WTC11 (cell line): Measurements from ENCODE around the gene GLE1. TPM values are rescaled to one million over a fixed set of nuclear protein-coding genes. Genes with fewer than 3 reads are reported as not detected.

Source experiments
- ATAC-seq: fragments of 200-7000 bp; cut with Tn5 transposase; 2 replicates; pipeline ENCODE4 v1.10.0; 2021; ENCODE audit warnings: mild to moderate bottlenecking, moderate library complexity
- CTCF ChIA-PET: fragments of 300-600 bp; sonication (Branson Sonifier 250); formaldehyde crosslinking; loops from one replicate; lab custom pipeline; 2021; ENCODE audit warnings: antibody characterized with exemption; lab: Charles Lee
- POLR2A ChIA-PET: fragments of 350-600 bp; sonication (Branson Sonifier 250); formaldehyde crosslinking; loops from one replicate; lab custom pipeline; 2021; ENCODE audit warnings: antibody characterized with exemption; lab: Charles Lee
- DNase-seq: peaks from one replicate; pipeline ENCODE4 v3.0.0; 2021; ENCODE audit warnings: low spot score
- H3K27ac Mint-ChIP-seq: 2 replicates; pipeline ENCODE4 v1.8.0; 2021; ENCODE audit warnings: mixed read lengths
- H3K27me3 Mint-ChIP-seq: 2 replicates; pipeline ENCODE4 v1.8.0; 2021; ENCODE audit warnings: low read depth, mild to moderate bottlenecking, moderate library complexity, mixed read lengths
- H3K36me3 Mint-ChIP-seq: 2 replicates; pipeline ENCODE4 v1.8.0; 2021; ENCODE audit warnings: mixed read lengths
- H3K4me1 Mint-ChIP-seq: 2 replicates; pipeline ENCODE4 v1.8.0; 2022; ENCODE audit warnings: mixed read lengths
- H3K4me3 Mint-ChIP-seq: 2 replicates; pipeline ENCODE4 v1.8.0; 2021; ENCODE audit warnings: mild to moderate bottlenecking, moderate library complexity, mixed read lengths
- H3K9me3 Mint-ChIP-seq: 2 replicates; pipeline ENCODE4 v1.8.0; 2021; ENCODE audit warnings: mixed read lengths
- CBFB ChIP-seq: sonication (generic); formaldehyde crosslinking; IDR thresholded peaks from 2 replicates; pipeline ENCODE4 v1.8.1; 2022; ENCODE audit warnings: mild to moderate bottlenecking, low read depth, missing genetic modification reagents
- EMX1 ChIP-seq: fragments of 250-450 bp; sonication (Bioruptor Pico); IDR thresholded peaks from 2 replicates; pipeline ENCODE4 v1.8.0; 2021; ENCODE audit warnings: mild to moderate bottlenecking
- FOXJ3 ChIP-seq: sonication (generic); formaldehyde crosslinking; IDR thresholded peaks from 2 replicates; pipeline ENCODE4 v1.9.0; 2021; ENCODE audit warnings: missing genetic modification reagents, mild to moderate bottlenecking, borderline replicate concordance
- FOXK1 ChIP-seq: sonication (generic); formaldehyde crosslinking; IDR thresholded peaks from 2 replicates; pipeline ENCODE4 v1.8.0; 2022; ENCODE audit warnings: mild to moderate bottlenecking, moderate library complexity, missing genetic modification reagents
- GRHL2 ChIP-seq: fragments of 250-450 bp; sonication (Bioruptor Pico); IDR thresholded peaks from 2 replicates; pipeline ENCODE4 v1.8.0; 2022; ENCODE audit warnings: mild to moderate bottlenecking, moderate library complexity; ENCODE audit not compliant: insufficient replicate concordance, severe bottlenecking
- GTF2I ChIP-seq: fragments of 250-450 bp; sonication (Bioruptor Pico); conservative IDR thresholded peaks from 2 replicates; pipeline ENCODE4 v1.4.0; 2021; ENCODE audit warnings: mild to moderate bottlenecking
- HMGA2 ChIP-seq: fragments of 250-450 bp; sonication (Bioruptor Pico); IDR thresholded peaks from 2 replicates; pipeline ENCODE4 v1.4.0; 2021; ENCODE audit warnings: mild to moderate bottlenecking, moderate library complexity
- JAZF1 ChIP-seq: fragments of 250-450 bp; sonication (Bioruptor Pico); IDR thresholded peaks from 2 replicates; pipeline ENCODE4 v1.9.0; 2021; ENCODE audit warnings: moderate library complexity, mild to moderate bottlenecking, inconsistent platforms
- OVOL2 ChIP-seq: fragments of 250-450 bp; sonication (Bioruptor Pico); IDR thresholded peaks from 2 replicates; pipeline ENCODE4 v1.9.0; 2021; ENCODE audit warnings: mild to moderate bottlenecking, borderline replicate concordance
- TEAD1 ChIP-seq: sonication (generic); formaldehyde crosslinking; IDR thresholded peaks from 2 replicates; pipeline ENCODE4 v1.8.0; 2022; ENCODE audit warnings: mild to moderate bottlenecking, missing genetic modification reagents
- total RNA-seq: library from RNA; stranded (reverse); gene quantifications from 3 replicates; pipeline ENCODE4 v1.2.3, GENCODE V29; 2021
- TF ChIP-seq, protein P1 (sequence below): fragments of 200-600 bp; IDR thresholded peaks from 2 replicates; pipeline ENCODE4 v1.8.0; 2022; ENCODE audit warnings: antibody characterized with exemption
- TF ChIP-seq, protein P2 (sequence below): sonication (generic); formaldehyde crosslinking; IDR thresholded peaks from 2 replicates; pipeline ENCODE4 v1.8.1; 2022; ENCODE audit warnings: low read depth, missing genetic modification reagents, borderline replicate concordance
- TF ChIP-seq, protein P3 (sequence below): sonication (generic); formaldehyde crosslinking; IDR thresholded peaks from 2 replicates; pipeline ENCODE4 v1.8.1; 2022; ENCODE audit warnings: missing genetic modification reagents, borderline replicate concordance
- TF ChIP-seq, protein P4 (sequence below): fragments of 250-450 bp; sonication (Bioruptor Pico); conservative IDR thresholded peaks from 2 replicates; pipeline ENCODE4 v1.9.0; 2021; ENCODE audit warnings: mild to moderate bottlenecking
- TF ChIP-seq, protein P5 (sequence below): sonication (generic); formaldehyde crosslinking; IDR thresholded peaks from 2 replicates; pipeline ENCODE4 v1.8.0; 2022; ENCODE audit warnings: missing genetic modification reagents
- TF ChIP-seq, protein P6 (sequence below): sonication (generic); formaldehyde crosslinking; conservative IDR thresholded peaks from 2 replicates; pipeline ENCODE4 v1.8.1; 2022; ENCODE audit warnings: mild to moderate bottlenecking, missing genetic modification reagents
- TF ChIP-seq, protein P7 (sequence below): sonication (generic); formaldehyde crosslinking; IDR thresholded peaks from 2 replicates; pipeline ENCODE4 v1.8.0; 2023; ENCODE audit warnings: missing genetic modification reagents

Gene GLE1
- total RNA-seq, 1 experiment from 2014 or later = 19.7 TPM

DNA sequence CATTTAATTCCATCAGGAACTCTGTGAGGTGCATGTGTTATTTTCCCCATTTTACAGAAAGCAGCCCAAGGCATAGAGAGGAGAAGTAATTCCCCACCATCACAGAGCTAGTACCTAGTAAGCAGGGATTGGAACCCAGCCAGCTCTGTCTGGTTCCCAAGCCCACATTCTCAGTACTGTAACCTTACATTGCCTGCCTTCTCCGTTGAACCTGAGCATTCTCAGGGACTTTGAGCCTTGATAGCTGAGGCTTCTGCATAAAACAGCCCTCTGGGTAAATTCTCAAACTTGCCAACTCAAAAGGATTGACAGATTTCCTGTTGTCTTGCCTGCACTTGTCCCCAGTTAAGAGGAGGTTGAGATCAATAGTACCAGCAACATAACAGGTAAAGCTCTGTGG, 9.2 kb upstream of the GLE1 start:
- Mint-ChIP-seq H3K4me3 (no peak overlapping the region), H3K4me1 (no peaks in the 10 kb centered on the region), H3K27me3 (no peaks in the 10 kb centered on the region), H3K27ac (0 out of 2 replicates have a peak overlapping the region, but pooled peaks have one; percentile 26), H3K36me3 (peaks cover 32% of the 10 kb centered on the region), H3K9me3 (no peaks in the 10 kb centered on the region)
- ATAC-seq = no peak
- POLR2A ChIA-PET = no interaction called here
- no peak for TF ChIP-seq OVOL2 (CRISPR knock-in tag)
- DNase-seq = no peak
- CTCF ChIA-PET = interaction anchor here (1.0 to 2.5 kb wide), 4 partner anchors 10 to 200 kb away, joined by 3 to 12 read pairs (median 4); no protein-coding TSS in a partner anchor

DNA sequence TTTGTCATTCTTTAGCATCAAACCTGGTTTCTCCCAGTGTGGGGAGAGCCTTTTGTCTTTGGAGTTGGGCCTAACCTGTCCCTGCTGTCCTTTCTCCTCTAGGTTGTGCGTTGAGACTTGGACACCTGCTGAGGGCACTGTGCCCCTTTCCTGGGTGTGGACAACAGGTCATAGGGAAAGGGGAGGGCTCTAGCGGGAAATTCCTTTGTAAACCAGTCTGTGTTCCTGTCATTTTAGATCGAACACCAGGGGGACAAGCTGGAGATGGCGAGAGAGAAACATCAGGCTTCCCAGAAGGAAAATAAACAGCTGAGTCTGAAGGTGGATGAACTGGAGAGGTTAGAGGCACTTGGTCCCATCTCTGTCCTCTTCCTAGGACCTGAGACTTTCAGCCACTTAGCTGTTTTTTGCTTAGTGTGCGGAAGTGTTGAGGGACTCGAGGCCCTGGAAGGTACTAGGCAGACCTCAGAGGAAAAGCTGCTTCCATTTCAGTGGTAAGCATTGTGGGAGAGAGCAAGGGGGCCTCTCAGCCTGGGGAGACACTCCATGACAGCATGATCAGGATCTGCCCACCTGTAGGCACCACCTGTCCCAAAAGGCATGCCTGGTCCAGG, 8.6 kb upstream of the GLE1 start:
- peak overlapping the region; percentile 62; the same call in 1 of the 2 replicates for H3K27ac Mint-ChIP-seq
- DNase-seq (peak; percentile 20), ATAC-seq (peak; percentile 55)
- POLR2A ChIA-PET = interaction anchor here (0.6 kb wide), 1 partner anchor 53 kb away, joined by 4 read pairs; no protein-coding TSS in a partner anchor
- TF ChIP-seq, protein P1, sequence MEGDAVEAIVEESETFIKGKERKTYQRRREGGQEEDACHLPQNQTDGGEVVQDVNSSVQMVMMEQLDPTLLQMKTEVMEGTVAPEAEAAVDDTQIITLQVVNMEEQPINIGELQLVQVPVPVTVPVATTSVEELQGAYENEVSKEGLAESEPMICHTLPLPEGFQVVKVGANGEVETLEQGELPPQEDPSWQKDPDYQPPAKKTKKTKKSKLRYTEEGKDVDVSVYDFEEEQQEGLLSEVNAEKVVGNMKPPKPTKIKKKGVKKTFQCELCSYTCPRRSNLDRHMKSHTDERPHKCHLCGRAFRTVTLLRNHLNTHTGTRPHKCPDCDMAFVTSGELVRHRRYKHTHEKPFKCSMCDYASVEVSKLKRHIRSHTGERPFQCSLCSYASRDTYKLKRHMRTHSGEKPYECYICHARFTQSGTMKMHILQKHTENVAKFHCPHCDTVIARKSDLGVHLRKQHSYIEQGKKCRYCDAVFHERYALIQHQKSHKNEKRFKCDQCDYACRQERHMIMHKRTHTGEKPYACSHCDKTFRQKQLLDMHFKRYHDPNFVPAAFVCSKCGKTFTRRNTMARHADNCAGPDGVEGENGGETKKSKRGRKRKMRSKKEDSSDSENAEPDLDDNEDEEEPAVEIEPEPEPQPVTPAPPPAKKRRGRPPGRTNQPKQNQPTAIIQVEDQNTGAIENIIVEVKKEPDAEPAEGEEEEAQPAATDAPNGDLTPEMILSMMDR = no peak
- TF ChIP-seq, protein P2, sequence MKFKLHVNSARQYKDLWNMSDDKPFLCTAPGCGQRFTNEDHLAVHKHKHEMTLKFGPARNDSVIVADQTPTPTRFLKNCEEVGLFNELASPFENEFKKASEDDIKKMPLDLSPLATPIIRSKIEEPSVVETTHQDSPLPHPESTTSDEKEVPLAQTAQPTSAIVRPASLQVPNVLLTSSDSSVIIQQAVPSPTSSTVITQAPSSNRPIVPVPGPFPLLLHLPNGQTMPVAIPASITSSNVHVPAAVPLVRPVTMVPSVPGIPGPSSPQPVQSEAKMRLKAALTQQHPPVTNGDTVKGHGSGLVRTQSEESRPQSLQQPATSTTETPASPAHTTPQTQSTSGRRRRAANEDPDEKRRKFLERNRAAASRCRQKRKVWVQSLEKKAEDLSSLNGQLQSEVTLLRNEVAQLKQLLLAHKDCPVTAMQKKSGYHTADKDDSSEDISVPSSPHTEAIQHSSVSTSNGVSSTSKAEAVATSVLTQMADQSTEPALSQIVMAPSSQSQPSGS = no peak
- TF ChIP-seq, all 79 proteins: peak for 0
- Mint-ChIP-seq H3K4me1 (no peaks in the 10 kb centered on the region), H3K9me3 (no peaks in the 10 kb centered on the region), H3K36me3 (peaks cover 33% of the 10 kb centered on the region), H3K4me3 (no peak overlapping the region), H3K27me3 (no peaks in the 10 kb centered on the region)
- CTCF ChIA-PET = interaction anchor here (0.8 to 2.5 kb wide), 5 partner anchors 9 to 201 kb away, joined by 3 to 12 read pairs (median 4); partner anchors contain the start of gene GLE1

DNA sequence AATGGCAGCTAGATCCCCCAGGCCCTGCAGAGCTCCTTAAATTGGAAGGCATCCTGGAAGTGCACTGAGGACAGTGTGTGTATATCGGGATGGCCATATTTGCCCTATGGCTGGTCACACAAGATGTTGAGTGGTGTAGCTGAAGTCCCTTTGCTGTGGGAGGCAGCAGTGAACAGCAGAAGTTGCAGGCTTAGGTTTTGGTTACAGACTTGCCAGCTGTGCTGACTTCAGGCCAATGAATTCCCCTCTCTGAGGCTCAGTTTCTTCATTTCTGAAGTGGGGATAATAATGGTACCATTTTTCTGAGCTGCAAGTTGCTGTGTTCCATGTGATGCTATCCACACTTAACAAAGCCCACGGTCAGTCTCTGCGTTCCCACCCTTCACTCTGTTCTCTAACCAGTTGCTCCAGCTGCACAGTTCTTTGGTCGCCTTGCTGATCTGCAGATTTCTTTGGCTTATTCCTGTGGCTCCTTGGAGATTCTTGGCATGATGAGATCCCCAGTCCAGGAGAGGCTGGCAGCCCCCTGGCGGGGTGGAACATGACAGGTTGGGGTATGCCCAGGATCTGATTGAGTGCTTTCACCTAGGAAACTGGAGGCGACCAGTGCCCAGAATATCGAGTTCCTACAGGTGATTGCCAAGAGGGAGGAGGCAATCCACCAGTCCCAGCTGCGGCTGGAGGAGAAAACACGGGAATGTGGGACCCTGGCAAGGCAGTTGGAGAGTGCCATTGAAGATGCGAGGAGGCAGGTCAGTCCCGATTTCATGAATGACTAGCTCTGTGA, 6.5 kb upstream of the GLE1 start:
- H3K27ac Mint-ChIP-seq = no peak overlapping the region
- POLR2A ChIA-PET = no interaction called here
- H3K27me3 Mint-ChIP-seq = no peaks in the 10 kb centered on the region
- TF ChIP-seq EMX1 = no peak
- TF ChIP-seq FOXJ3 (CRISPR knock-in tag) = no peak
- TF ChIP-seq FOXK1 (CRISPR knock-in tag) = no peak
- TF ChIP-seq, protein P3, sequence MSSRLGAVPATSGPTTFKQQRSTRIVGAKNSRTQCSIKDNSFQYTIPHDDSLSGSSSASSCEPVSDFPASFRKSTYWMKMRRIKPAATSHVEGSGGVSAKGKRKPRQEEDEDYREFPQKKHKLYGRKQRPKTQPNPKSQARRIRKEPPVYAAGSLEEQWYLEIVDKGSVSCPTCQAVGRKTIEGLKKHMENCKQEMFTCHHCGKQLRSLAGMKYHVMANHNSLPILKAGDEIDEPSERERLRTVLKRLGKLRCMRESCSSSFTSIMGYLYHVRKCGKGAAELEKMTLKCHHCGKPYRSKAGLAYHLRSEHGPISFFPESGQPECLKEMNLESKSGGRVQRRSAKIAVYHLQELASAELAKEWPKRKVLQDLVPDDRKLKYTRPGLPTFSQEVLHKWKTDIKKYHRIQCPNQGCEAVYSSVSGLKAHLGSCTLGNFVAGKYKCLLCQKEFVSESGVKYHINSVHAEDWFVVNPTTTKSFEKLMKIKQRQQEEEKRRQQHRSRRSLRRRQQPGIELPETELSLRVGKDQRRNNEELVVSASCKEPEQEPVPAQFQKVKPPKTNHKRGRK = no peak
- no peak for TF ChIP-seq GRHL2 (CRISPR knock-in tag)
- TF ChIP-seq, protein P4, sequence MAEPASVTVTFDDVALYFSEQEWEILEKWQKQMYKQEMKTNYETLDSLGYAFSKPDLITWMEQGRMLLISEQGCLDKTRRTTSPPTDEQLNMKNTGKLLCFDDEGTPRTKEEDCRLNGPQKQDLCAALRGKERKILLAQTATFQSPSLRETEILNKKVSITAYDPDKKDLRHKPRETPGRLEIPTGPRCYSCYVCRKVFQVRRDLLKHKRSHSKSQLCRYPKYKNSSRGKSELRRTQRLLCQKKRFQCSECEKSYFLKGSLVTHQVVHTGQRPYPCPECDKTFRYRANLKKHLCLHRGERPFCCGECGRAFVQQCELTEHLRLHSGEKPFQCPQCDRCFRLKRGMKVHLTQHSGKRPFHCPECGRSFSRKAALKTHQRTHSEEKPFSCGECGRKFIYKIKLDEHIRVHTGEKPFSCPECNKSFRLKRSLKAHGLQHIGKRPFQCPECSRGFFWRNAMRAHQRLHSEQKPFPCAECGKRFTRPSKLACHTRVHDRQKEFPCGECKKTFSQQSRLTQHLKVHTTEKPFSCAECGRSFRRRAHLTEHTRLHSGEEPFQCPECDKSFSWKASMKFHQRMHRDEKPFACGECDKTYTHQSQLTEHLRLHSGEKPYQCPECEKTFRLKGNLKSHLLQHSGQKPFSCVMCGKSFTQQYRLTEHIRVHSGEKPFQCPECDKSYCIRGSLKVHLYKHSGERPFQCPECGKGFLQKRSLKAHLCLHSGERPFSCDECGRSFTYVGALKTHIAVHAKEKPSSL (CRISPR knock-in tag) = no peak
- no peak for TF ChIP-seq CBFB
- TF ChIP-seq GTF2I = no peak
- TF ChIP-seq, protein P5, sequence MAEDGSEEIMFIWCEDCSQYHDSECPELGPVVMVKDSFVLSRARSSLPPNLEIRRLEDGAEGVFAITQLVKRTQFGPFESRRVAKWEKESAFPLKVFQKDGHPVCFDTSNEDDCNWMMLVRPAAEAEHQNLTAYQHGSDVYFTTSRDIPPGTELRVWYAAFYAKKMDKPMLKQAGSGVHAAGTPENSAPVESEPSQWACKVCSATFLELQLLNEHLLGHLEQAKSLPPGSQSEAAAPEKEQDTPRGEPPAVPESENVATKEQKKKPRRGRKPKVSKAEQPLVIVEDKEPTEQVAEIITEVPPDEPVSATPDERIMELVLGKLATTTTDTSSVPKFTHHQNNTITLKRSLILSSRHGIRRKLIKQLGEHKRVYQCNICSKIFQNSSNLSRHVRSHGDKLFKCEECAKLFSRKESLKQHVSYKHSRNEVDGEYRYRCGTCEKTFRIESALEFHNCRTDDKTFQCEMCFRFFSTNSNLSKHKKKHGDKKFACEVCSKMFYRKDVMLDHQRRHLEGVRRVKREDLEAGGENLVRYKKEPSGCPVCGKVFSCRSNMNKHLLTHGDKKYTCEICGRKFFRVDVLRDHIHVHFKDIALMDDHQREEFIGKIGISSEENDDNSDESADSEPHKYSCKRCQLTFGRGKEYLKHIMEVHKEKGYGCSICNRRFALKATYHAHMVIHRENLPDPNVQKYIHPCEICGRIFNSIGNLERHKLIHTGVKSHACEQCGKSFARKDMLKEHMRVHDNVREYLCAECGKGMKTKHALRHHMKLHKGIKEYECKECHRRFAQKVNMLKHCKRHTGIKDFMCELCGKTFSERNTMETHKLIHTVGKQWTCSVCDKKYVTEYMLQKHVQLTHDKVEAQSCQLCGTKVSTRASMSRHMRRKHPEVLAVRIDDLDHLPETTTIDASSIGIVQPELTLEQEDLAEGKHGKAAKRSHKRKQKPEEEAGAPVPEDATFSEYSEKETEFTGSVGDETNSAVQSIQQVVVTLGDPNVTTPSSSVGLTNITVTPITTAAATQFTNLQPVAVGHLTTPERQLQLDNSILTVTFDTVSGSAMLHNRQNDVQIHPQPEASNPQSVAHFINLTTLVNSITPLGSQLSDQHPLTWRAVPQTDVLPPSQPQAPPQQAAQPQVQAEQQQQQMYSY (CRISPR knock-in tag) = no peak
- no peak for TF ChIP-seq HMGA2 (CRISPR knock-in tag)
- no peak for TF ChIP-seq JAZF1
- TF ChIP-seq, protein P6, sequence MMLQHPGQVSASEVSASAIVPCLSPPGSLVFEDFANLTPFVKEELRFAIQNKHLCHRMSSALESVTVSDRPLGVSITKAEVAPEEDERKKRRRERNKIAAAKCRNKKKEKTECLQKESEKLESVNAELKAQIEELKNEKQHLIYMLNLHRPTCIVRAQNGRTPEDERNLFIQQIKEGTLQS (CRISPR knock-in tag) = no peak
- TF ChIP-seq, protein P7, sequence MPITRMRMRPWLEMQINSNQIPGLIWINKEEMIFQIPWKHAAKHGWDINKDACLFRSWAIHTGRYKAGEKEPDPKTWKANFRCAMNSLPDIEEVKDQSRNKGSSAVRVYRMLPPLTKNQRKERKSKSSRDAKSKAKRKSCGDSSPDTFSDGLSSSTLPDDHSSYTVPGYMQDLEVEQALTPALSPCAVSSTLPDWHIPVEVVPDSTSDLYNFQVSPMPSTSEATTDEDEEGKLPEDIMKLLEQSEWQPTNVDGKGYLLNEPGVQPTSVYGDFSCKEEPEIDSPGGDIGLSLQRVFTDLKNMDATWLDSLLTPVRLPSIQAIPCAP (CRISPR knock-in tag) = no peak
- TF ChIP-seq TEAD1 (CRISPR knock-in tag) = no peak

More for the DNA sequence above, 6.5 kb upstream of the GLE1 start:
- CTCF ChIA-PET = interaction anchor here (0.6 to 0.9 kb wide), 2 partner anchors 59 to 138 kb away, joined by 3 read pairs; no protein-coding TSS in a partner anchor
- no peak for DNase-seq
- ATAC-seq = no peak
- H3K36me3 Mint-ChIP-seq = peaks cover 29% of the 10 kb centered on the region
- H3K4me1 Mint-ChIP-seq = no peaks in the 10 kb centered on the region
- no peaks in the 10 kb centered on the region for H3K9me3 Mint-ChIP-seq
- H3K4me3 Mint-ChIP-seq = no peak overlapping the region
